ENCODE measurements around the gene RRBP1. TPM values are rescaled to one million over a fixed set of nuclear protein-coding genes. Genes with fewer than 3 reads are reported as not detected.

The RRBP1 gene
- total RNA-seq, 3 donors from 2014 or later, result 210 to 402 (median 377) TPM

GRCh38 chr20:17721802-17722486 lies 39.9 kb upstream of the RRBP1 start:
- no peak for TF ChIP-seq CTCF (IDR thresholded peaks at IDR 0.05)
- H3K4me1 ChIP-seq (ENCODE audit: low read depth), result peaks cover 4% of the 10 kb centered on the region
- intact Hi-C loops (cut with DNase I, micrococcal nuclease), result no loop called here
- ATAC-seq (peak; percentile 98), DNase-seq (peak in 1 of 3 donors; percentile 38)
- no peaks in the 10 kb centered on the region for H3K9me3 ChIP-seq
- no peaks in the 10 kb centered on the region for H3K36me3 ChIP-seq (ENCODE audit: low read depth)
- no peak overlapping the region for H3K4me3 ChIP-seq

- ATAC-seq, result no peak
- intact Hi-C loops (cut with DNase I, micrococcal nuclease), result no loop called here
- H3K4me1 ChIP-seq (ENCODE audit: low read depth), result peaks cover 4% of the 10 kb centered on the region
- H3K36me3 ChIP-seq (ENCODE audit: low read depth), result no peaks in the 10 kb centered on the region
- TF ChIP-seq CTCF (IDR thresholded peaks at IDR 0.05), result no peak
- no peak for DNase-seq
- H3K4me3 ChIP-seq, result no peak overlapping the region
- no peaks in the 10 kb centered on the region for H3K9me3 ChIP-seq
Observed at GRCh38 chr20:17720755-17721154, 38.7 kb upstream of the RRBP1 start.

- H3K9me3 ChIP-seq, result no peaks in the 10 kb centered on the region
- DNase-seq, result no peak
- intact Hi-C loops (cut with DNase I, micrococcal nuclease), result no loop called here
- H3K36me3 ChIP-seq (ENCODE audit: low read depth), result no peaks in the 10 kb centered on the region
- no peak for ATAC-seq
- TF ChIP-seq CTCF (IDR thresholded peaks at IDR 0.05), result no peak
- no peak overlapping the region for H3K4me3 ChIP-seq
- no peaks in the 10 kb centered on the region for H3K4me1 ChIP-seq (ENCODE audit: low read depth)
Observed at GRCh38 chr20:17716331-17716730, 34.3 kb upstream of the RRBP1 start.

GRCh38 chr20:17715075-17715474 lies 33.0 kb upstream of the RRBP1 start:
- intact Hi-C loops (cut with DNase I, micrococcal nuclease), result no loop called here
- Histone ChIP-seq H3K4me3 (no peak overlapping the region), H3K4me1 (ENCODE audit: low read depth) (peaks cover 6% of the 10 kb centered on the region), H3K36me3 (ENCODE audit: low read depth) (no peaks in the 10 kb centered on the region), H3K9me3 (no peaks in the 10 kb centered on the region)
- TF ChIP-seq CTCF (IDR thresholded peaks at IDR 0.05), result no peak
- DNase-seq (no peak), ATAC-seq (no peak)

- intact Hi-C loops (cut with DNase I, micrococcal nuclease), result no loop called here
- ATAC-seq (no peak), DNase-seq (no peak)
- no peak overlapping the region for H3K4me3 ChIP-seq
- H3K9me3 ChIP-seq, result no peaks in the 10 kb centered on the region
- H3K4me1 ChIP-seq (ENCODE audit: low read depth), result peaks cover 6% of the 10 kb centered on the region
- no peaks in the 10 kb centered on the region for H3K36me3 ChIP-seq (ENCODE audit: low read depth)
- TF ChIP-seq CTCF (IDR thresholded peaks at IDR 0.05), result no peak
Observed at GRCh38 chr20:17714597-17714996, 32.6 kb upstream of the RRBP1 start.

- Histone ChIP-seq H3K36me3 (ENCODE audit: low read depth) (no peaks in the 10 kb centered on the region), H3K9me3 (no peaks in the 10 kb centered on the region), H3K4me3 (no peak overlapping the region), H3K4me1 (ENCODE audit: low read depth) (peaks cover 6% of the 10 kb centered on the region)
- DNase-seq (no peak), ATAC-seq (no peak)
- no peak for TF ChIP-seq CTCF (IDR thresholded peaks at IDR 0.05)
- intact Hi-C loops (cut with DNase I, micrococcal nuclease), result no loop called here
Observed at GRCh38 chr20:17712708-17713107, 30.7 kb upstream of the RRBP1 start.

Measured in mucosa of descending colon (tissue), 3 donors.